Measurements from ENCODE around the gene ZNF132.
"Not testable (repeated sequence)": the region's sequence is repeated elsewhere in the genome, so short reads cannot be mapped to it uniquely, and the experiment has no call there.

The ZNF132 gene

GRCh38 chr19:58474291-58474996, 34.5 kb upstream of the ZNF132 start:
- TF ChIP-seq ZNF274 (IDR thresholded peaks at IDR 0.05; ENCODE audit: low read depth, low read length): no peak
- no peak overlapping the region for H3K4me3 ChIP-seq (ENCODE audit: low read length)

GRCh38 chr19:58473775-58474174, 33.8 kb upstream of the ZNF132 start:
- no peak for TF ChIP-seq ZNF274 (IDR thresholded peaks at IDR 0.05; ENCODE audit: low read depth, low read length)
- H3K4me3 ChIP-seq (ENCODE audit: low read length): no peak overlapping the region

- no peak overlapping the region for H3K4me3 ChIP-seq (ENCODE audit: low read length)
- TF ChIP-seq ZNF274 (IDR thresholded peaks at IDR 0.05; ENCODE audit: low read depth, low read length): no peak
Measured at GRCh38 chr19:58471736-58472135, 31.8 kb upstream of the ZNF132 start.

- not testable (repeated sequence) for H3K4me3 ChIP-seq (ENCODE audit: low read length)
Measured at GRCh38 chr19:58470837-58471543, 31.0 kb upstream of the ZNF132 start.

GRCh38 chr19:58469241-58470013, 29.5 kb upstream of the ZNF132 start:
- H3K4me3 ChIP-seq (ENCODE audit: low read length): no peak overlapping the region
- no peak for TF ChIP-seq ZNF274 (IDR thresholded peaks at IDR 0.05; ENCODE audit: low read depth, low read length)

- no peak for TF ChIP-seq ZNF274 (IDR thresholded peaks at IDR 0.05; ENCODE audit: low read depth, low read length)
- peak overlapping the region; percentile 17; the same call in 1 of the 2 replicates for H3K4me3 ChIP-seq (ENCODE audit: low read length)
Measured at GRCh38 chr19:58468216-58468839, 28.4 kb upstream of the ZNF132 start.

- peak within 1 kb of the TSS; percentile 82 for H3K4me3 ChIP-seq (ENCODE audit: low read length)
- no peak for TF ChIP-seq ZNF274 (IDR thresholded peaks at IDR 0.05; ENCODE audit: low read depth, low read length)
Measured at GRCh38 chr19:58466760-58467589, 27.0 kb upstream of the ZNF132 start, which contains the start of gene ZNF324. Gene ZNF324 (plus strand): TSS chr19:58467080. CDS start chr19:58469186, 2,106 bp downstream.

- no peak for TF ChIP-seq ZNF274 (IDR thresholded peaks at IDR 0.05; ENCODE audit: low read depth, low read length)
Measured at GRCh38 chr19:58466089-58466759, 26.3 kb upstream of the ZNF132 start.

GRCh38 chr19:58460039-58460438, 20.1 kb upstream of the ZNF132 start:
- H3K4me3 ChIP-seq (ENCODE audit: low read length): no peak overlapping the region
- no peak for TF ChIP-seq ZNF274 (IDR thresholded peaks at IDR 0.05; ENCODE audit: low read depth, low read length)

More at GRCh38 chr19:58466089-58466759, 26.3 kb upstream of the ZNF132 start:
- peak overlapping the region; percentile 54; the same call in 1 of the 2 replicates for H3K4me3 ChIP-seq (ENCODE audit: low read length)

- H3K4me3 ChIP-seq (ENCODE audit: low read length): no peak overlapping the region
- no peak for TF ChIP-seq ZNF274 (IDR thresholded peaks at IDR 0.05; ENCODE audit: low read depth, low read length)
Measured at GRCh38 chr19:58456111-58456510, 16.2 kb upstream of the ZNF132 start.

- no peak for TF ChIP-seq ZNF274 (IDR thresholded peaks at IDR 0.05; ENCODE audit: low read depth, low read length)
- no peak overlapping the region for H3K4me3 ChIP-seq (ENCODE audit: low read length)
Measured at GRCh38 chr19:58455306-58455705, 15.4 kb upstream of the ZNF132 start.

- no peak for TF ChIP-seq ZNF274 (IDR thresholded peaks at IDR 0.05; ENCODE audit: low read depth, low read length)
Measured at GRCh38 chr19:58453743-58454142, 13.8 kb upstream of the ZNF132 start.

More at GRCh38 chr19:58453743-58454142, 13.8 kb upstream of the ZNF132 start:
- H3K4me3 ChIP-seq (ENCODE audit: low read length): no peak overlapping the region
